Ovary (tissue), 3 donors: ENCODE measurements around the gene MAB21L3.

Source experiments
- EP300 ChIP-seq: sonication (generic); formaldehyde crosslinking; IDR thresholded peaks from one replicate; pipeline ENCODE4 v1.6.1; 2017; ENCODE audit warnings: antibody characterized with exemption
- POLR2A ChIP-seq: fragments of 450-650 bp; IDR thresholded peaks from one replicate; pipeline ENCODE4 v1.6.1; 2017; ENCODE audit warnings: antibody characterized with exemption, mild to moderate bottlenecking, moderate library complexity
- TF ChIP-seq, protein P1 (sequence below), 3 donors: fragments of 450-650 bp in 2 of 3; fragments of 200-600 bp in 1 of 3; IDR thresholded peaks; one replicate each; pipeline versions ENCODE4 v1.5.1 to v1.8.0; 2016 to 2022; ENCODE audit warnings: antibody characterized with exemption in 3 of 3, mild to moderate bottlenecking in 1 of 3
- donor health status: DM: no; HTN: no; CAD: no.

DNA sequence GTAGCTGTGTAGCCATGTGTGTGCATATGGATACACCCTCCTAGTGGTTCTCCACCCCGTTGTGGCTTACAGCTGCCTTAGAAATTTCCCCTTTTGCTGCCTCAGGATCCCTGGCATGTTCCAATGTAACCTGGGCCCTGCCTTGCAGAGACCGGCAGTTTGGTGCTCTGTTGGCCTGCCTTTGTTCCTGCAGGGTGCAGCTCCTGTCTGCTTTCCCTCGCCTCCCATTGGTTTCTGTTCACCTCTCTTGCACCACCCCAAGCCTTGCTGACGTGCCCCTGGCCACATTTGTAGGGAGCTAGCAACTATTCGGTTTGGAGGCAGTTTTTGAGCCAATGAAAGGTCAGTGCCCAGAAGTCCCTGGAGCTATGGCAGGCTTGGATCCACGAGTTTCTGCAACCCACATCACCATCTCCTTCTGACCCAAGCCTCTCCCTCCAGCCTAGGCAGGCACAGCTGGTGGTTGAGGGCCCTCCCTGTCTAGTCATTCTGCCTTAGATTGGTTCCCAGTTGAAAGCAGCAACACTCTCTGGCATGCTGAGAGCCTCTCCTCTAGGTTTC lies 54.9 kb downstream of the MAB21L3 start:
- TF ChIP-seq, protein P1, sequence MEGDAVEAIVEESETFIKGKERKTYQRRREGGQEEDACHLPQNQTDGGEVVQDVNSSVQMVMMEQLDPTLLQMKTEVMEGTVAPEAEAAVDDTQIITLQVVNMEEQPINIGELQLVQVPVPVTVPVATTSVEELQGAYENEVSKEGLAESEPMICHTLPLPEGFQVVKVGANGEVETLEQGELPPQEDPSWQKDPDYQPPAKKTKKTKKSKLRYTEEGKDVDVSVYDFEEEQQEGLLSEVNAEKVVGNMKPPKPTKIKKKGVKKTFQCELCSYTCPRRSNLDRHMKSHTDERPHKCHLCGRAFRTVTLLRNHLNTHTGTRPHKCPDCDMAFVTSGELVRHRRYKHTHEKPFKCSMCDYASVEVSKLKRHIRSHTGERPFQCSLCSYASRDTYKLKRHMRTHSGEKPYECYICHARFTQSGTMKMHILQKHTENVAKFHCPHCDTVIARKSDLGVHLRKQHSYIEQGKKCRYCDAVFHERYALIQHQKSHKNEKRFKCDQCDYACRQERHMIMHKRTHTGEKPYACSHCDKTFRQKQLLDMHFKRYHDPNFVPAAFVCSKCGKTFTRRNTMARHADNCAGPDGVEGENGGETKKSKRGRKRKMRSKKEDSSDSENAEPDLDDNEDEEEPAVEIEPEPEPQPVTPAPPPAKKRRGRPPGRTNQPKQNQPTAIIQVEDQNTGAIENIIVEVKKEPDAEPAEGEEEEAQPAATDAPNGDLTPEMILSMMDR (IDR thresholded peaks at IDR 0.05): no peak
- TF ChIP-seq EP300: no peak
- no peak for TF ChIP-seq POLR2A
